DND-41 (cell line): ENCODE measurements around the gene GPR61.

Experiments used
- ATAC-seq: fragments of 200-7000 bp; cut with Tn5 transposase; 3 replicates; pipeline ENCODE4 v1.9.1; 2021; ENCODE audit warnings: low read depth; ENCODE audit not compliant: insufficient read depth
- DNase-seq: peaks from one replicate; pipeline ENCODE4 v3.0.0-alpha.2; 2020
- H2AFZ ChIP-seq: 2 replicates; pipeline ENCODE4 v1.6.0; 2012; ENCODE audit warnings: low read depth, low read length
- H3K27ac ChIP-seq: 2 replicates; pipeline ENCODE4 v1.5.1; 2012; ENCODE audit warnings: low read length, inconsistent platforms
- H3K27me3 ChIP-seq: fragments of 200-600 bp; sonication (generic); 2 replicates; pipeline ENCODE4 v1.6.0; 2012; ENCODE audit warnings: low read length, mild to moderate bottlenecking, inconsistent platforms; ENCODE audit not compliant: insufficient read depth, poor library complexity
- H3K36me3 ChIP-seq: 2 replicates; pipeline ENCODE4 v1.5.1; 2012; ENCODE audit warnings: low read length, inconsistent platforms; ENCODE audit not compliant: insufficient read depth
- H3K4me1 ChIP-seq: 2 replicates; pipeline ENCODE4 v1.5.1; 2012; ENCODE audit warnings: mild to moderate bottlenecking, low read length; ENCODE audit not compliant: insufficient read depth
- H3K4me2 ChIP-seq: 2 replicates; pipeline ENCODE4 v1.6.0; 2012; ENCODE audit warnings: mild to moderate bottlenecking, moderate library complexity, low read length, inconsistent platforms; ENCODE audit not compliant: insufficient read depth
- H3K4me3 ChIP-seq, 2 experiments: fragments of 200-600 bp in 1 of 2; shearing (Covaris generic) in 1 of 2; 2 replicates each; pipeline ENCODE4 v1.5.1; 2012 to 2016; ENCODE audit warnings: inconsistent platforms in 2 of 2, low read length in 2 of 2, mild to moderate bottlenecking in 2 of 2, low read depth in 1 of 2, moderate library complexity in 1 of 2
- H3K79me2 ChIP-seq: 2 replicates; pipeline ENCODE4 v1.6.0; 2012; ENCODE audit warnings: low read length, inconsistent platforms; ENCODE audit not compliant: insufficient read depth
- H3K9ac ChIP-seq: 2 replicates; pipeline ENCODE4 v1.6.0; 2012; ENCODE audit warnings: low read depth, mild to moderate bottlenecking, inconsistent platforms, low read length, moderate library complexity
- H3K9me3 ChIP-seq: 2 replicates; pipeline ENCODE4 v1.5.1; 2012; ENCODE audit warnings: low read length, moderate library complexity, mild to moderate bottlenecking, inconsistent platforms; ENCODE audit not compliant: insufficient read depth, severe bottlenecking
- H4K20me1 ChIP-seq: 2 replicates; pipeline ENCODE4 v1.6.0; 2012; ENCODE audit warnings: low read length; ENCODE audit not compliant: insufficient read depth
- CTCF ChIP-seq: IDR thresholded peaks from 2 replicates; pipeline ENCODE4 v1.5.1; 2012; ENCODE audit warnings: borderline replicate concordance, low read length, moderate library complexity, mild to moderate bottlenecking; ENCODE audit not compliant: poor library complexity, severe bottlenecking; ENCODE audit errors: extremely low read depth
- EZH2 ChIP-seq: IDR thresholded peaks from 3 replicates; pipeline ENCODE4 v1.6.1; 2012; ENCODE audit warnings: borderline replicate concordance, low read depth, mild to moderate bottlenecking, moderate library complexity, low read length, inconsistent platforms; ENCODE audit not compliant: severe bottlenecking

The GPR61 gene

GRCh38 chr1:109521002-109521951 lies 18.4 kb upstream of the GPR61 start:
- no peak overlapping the region for H3K27ac ChIP-seq
- peaks cover 7% of the 10 kb centered on the region for H3K27me3 ChIP-seq
- no peak overlapping the region for H3K4me2 ChIP-seq
- DNase-seq, result no peak
- ATAC-seq, result no peak
- H3K9ac ChIP-seq, result no peak overlapping the region
- H3K79me2 ChIP-seq, result no peaks in the 10 kb centered on the region
- no peaks in the 10 kb centered on the region for H4K20me1 ChIP-seq
- TF ChIP-seq EZH2 (no peak), CTCF (no peak)
- no peaks in the 10 kb centered on the region for H3K4me1 ChIP-seq
- H3K9me3 ChIP-seq, result no peaks in the 10 kb centered on the region
- H3K36me3 ChIP-seq, result no peaks in the 10 kb centered on the region
- H3K4me3 ChIP-seq, result no peak overlapping the region
- no peak overlapping the region for H2AFZ ChIP-seq

- Histone ChIP-seq H3K4me1 (no peaks in the 10 kb centered on the region), H3K27me3 (peaks cover 7% of the 10 kb centered on the region), H3K4me3 (no peak overlapping the region), H3K27ac (no peak overlapping the region), H3K9ac (no peak overlapping the region), H3K79me2 (no peaks in the 10 kb centered on the region), H3K9me3 (no peaks in the 10 kb centered on the region), H2AFZ (no peak overlapping the region), H3K4me2 (no peak overlapping the region), H3K36me3 (no peaks in the 10 kb centered on the region), H4K20me1 (no peaks in the 10 kb centered on the region)
- ATAC-seq (no peak), DNase-seq (no peak)
- TF ChIP-seq CTCF, result no peak
- TF ChIP-seq EZH2, result no peak
These were observed 17.6 kb upstream of the GPR61 start for GRCh38 chr1:109522026-109522425.

- Histone ChIP-seq H3K36me3 (no peaks in the 10 kb centered on the region), H3K79me2 (no peaks in the 10 kb centered on the region), H2AFZ (no peak overlapping the region), H3K4me1 (no peaks in the 10 kb centered on the region), H3K4me3 (no peak overlapping the region), H3K27ac (no peak overlapping the region), H3K27me3 (peaks cover 7% of the 10 kb centered on the region), H3K4me2 (no peak overlapping the region), H3K9me3 (no peaks in the 10 kb centered on the region), H4K20me1 (no peaks in the 10 kb centered on the region), H3K9ac (no peak overlapping the region)
- ATAC-seq (no peak), DNase-seq (no peak)
- TF ChIP-seq EZH2, result no peak
- TF ChIP-seq CTCF, result no peak
These were observed 16.0 kb upstream of the GPR61 start for GRCh38 chr1:109523706-109524105.
